Measurements from ENCODE around the gene PIK3CA.
"Not testable (repeated sequence)": the region's sequence is repeated elsewhere in the genome, so short reads cannot be mapped to it uniquely, and the experiment has no call there.

GRCh38 chr3:179215550-179215949 is 67.4 kb downstream of the PIK3CA start:
- TF ChIP-seq CTCF (conservative IDR thresholded peaks at IDR 0.05; ENCODE audit: low read depth, low read length); EZH2 (IDR thresholded peaks at IDR 0.05; ENCODE audit: low read length, unreplicated experiment); EZH2phosphoT487 (IDR thresholded peaks at IDR 0.05; ENCODE audit: borderline replicate concordance, low read length): not testable (repeated sequence)
